ENCODE data around the gene PRSS3.
"Not testable (repeated sequence)": the region's sequence is repeated elsewhere in the genome, so short reads cannot be mapped to it uniquely, and the experiment has no call there.

Gene PRSS3

GRCh38 chr9:33794560-33794959 is 801 bp upstream of the PRSS3 start:
- H2AFZ ChIP-seq (ENCODE audit: low read depth, low read length, severe bottlenecking), result no peak overlapping the region
- no peaks in the 10 kb centered on the region for H4K20me1 ChIP-seq (ENCODE audit: low read depth, low read length)
- no peak overlapping the region for H3K4me2 ChIP-seq (ENCODE audit: low read depth, low read length, poor library complexity, severe bottlenecking)
- H3K9me3 ChIP-seq (ENCODE audit: insufficient read depth, low read length), result no peaks in the 10 kb centered on the region
- TF ChIP-seq EZH2phosphoT487 (conservative IDR thresholded peaks at IDR 0.05; ENCODE audit: low read length) (no peak), CTCF (IDR thresholded peaks at IDR 0.05; ENCODE audit: insufficient read depth, low read length, poor library complexity, severe bottlenecking) (no peak)
- H3K9ac ChIP-seq (ENCODE audit: low read length), result no peak overlapping the region
- no peaks in the 10 kb centered on the region for H3K9me2 ChIP-seq (replicated peaks; ENCODE audit: insufficient read depth, low read length)
- H3K27me3 ChIP-seq (ENCODE audit: low read length), result no peaks in the 10 kb centered on the region
- H3K36me3 ChIP-seq (ENCODE audit: low read length), result no peaks in the 10 kb centered on the region
- no peaks in the 10 kb centered on the region for H3F3A ChIP-seq (ENCODE audit: insufficient read depth)
- H3K27ac ChIP-seq (ENCODE audit: low read depth, low read length), result no peak overlapping the region
- no peak overlapping the region for H3K4me3 ChIP-seq (ENCODE audit: insufficient read depth, low read length, poor library complexity, severe bottlenecking)
- no peaks in the 10 kb centered on the region for H3K79me2 ChIP-seq (ENCODE audit: insufficient read depth, low read length)

GRCh38 chr9:33795819-33796218 is 458 bp downstream of the PRSS3 start:
- no peak overlapping the region for H3K27ac ChIP-seq (ENCODE audit: low read depth, low read length)
- no peak overlapping the region for H3K4me3 ChIP-seq (ENCODE audit: insufficient read depth, low read length, poor library complexity, severe bottlenecking)
- no peak overlapping the region for H3K4me2 ChIP-seq (ENCODE audit: low read depth, low read length, poor library complexity, severe bottlenecking)
- no peak overlapping the region for H2AFZ ChIP-seq (ENCODE audit: low read depth, low read length, severe bottlenecking)
- H3K9me3 ChIP-seq (ENCODE audit: insufficient read depth, low read length), result no peaks in the 10 kb centered on the region
- H3K79me2 ChIP-seq (ENCODE audit: insufficient read depth, low read length), result no peaks in the 10 kb centered on the region
- H3F3A ChIP-seq (ENCODE audit: insufficient read depth), result no peaks in the 10 kb centered on the region
- no peaks in the 10 kb centered on the region for H3K27me3 ChIP-seq (ENCODE audit: low read length)
- H3K9me2 ChIP-seq (replicated peaks; ENCODE audit: insufficient read depth, low read length), result no peaks in the 10 kb centered on the region
- H3K9ac ChIP-seq (ENCODE audit: low read length), result no peak overlapping the region
- TF ChIP-seq EZH2phosphoT487 (conservative IDR thresholded peaks at IDR 0.05; ENCODE audit: low read length), result no peak
- TF ChIP-seq CTCF (IDR thresholded peaks at IDR 0.05; ENCODE audit: insufficient read depth, low read length, poor library complexity, severe bottlenecking), result no peak
- no peaks in the 10 kb centered on the region for H3K36me3 ChIP-seq (ENCODE audit: low read length)
- H4K20me1 ChIP-seq (ENCODE audit: low read depth, low read length), result no peaks in the 10 kb centered on the region

GRCh38 chr9:33796679-33797078 is 1.3 kb downstream of the PRSS3 start:
- H3K36me3 ChIP-seq (ENCODE audit: low read length); H3K9me2 ChIP-seq (replicated peaks; ENCODE audit: insufficient read depth, low read length); H3K9ac ChIP-seq (ENCODE audit: low read length); H3K4me2 ChIP-seq (ENCODE audit: low read depth, low read length, poor library complexity, severe bottlenecking); H3K27me3 ChIP-seq (ENCODE audit: low read length); H3K4me3 ChIP-seq (ENCODE audit: insufficient read depth, low read length, poor library complexity, severe bottlenecking); H3K9me3 ChIP-seq (ENCODE audit: insufficient read depth, low read length); H2AFZ ChIP-seq (ENCODE audit: low read depth, low read length, severe bottlenecking); H3K27ac ChIP-seq (ENCODE audit: low read depth, low read length); H3K79me2 ChIP-seq (ENCODE audit: insufficient read depth, low read length); H3F3A ChIP-seq (ENCODE audit: insufficient read depth); H4K20me1 ChIP-seq (ENCODE audit: low read depth, low read length): not testable (repeated sequence)

GRCh38 chr9:33797837-33798236 is 2.5 kb downstream of the PRSS3 start:
- Histone ChIP-seq H3K9ac (ENCODE audit: low read length) (no peak overlapping the region), H2AFZ (ENCODE audit: low read depth, low read length, severe bottlenecking) (no peak overlapping the region), H3K9me3 (ENCODE audit: insufficient read depth, low read length) (no peaks in the 10 kb centered on the region), H3K9me2 (replicated peaks; ENCODE audit: insufficient read depth, low read length) (no peaks in the 10 kb centered on the region), H3K27ac (ENCODE audit: low read depth, low read length) (no peak overlapping the region), H3K27me3 (ENCODE audit: low read length) (no peaks in the 10 kb centered on the region), H3K79me2 (ENCODE audit: insufficient read depth, low read length) (no peaks in the 10 kb centered on the region), H3K4me3 (ENCODE audit: insufficient read depth, low read length, poor library complexity, severe bottlenecking) (no peak overlapping the region), H4K20me1 (ENCODE audit: low read depth, low read length) (no peaks in the 10 kb centered on the region), H3K4me2 (ENCODE audit: low read depth, low read length, poor library complexity, severe bottlenecking) (no peak overlapping the region), H3F3A (ENCODE audit: insufficient read depth) (no peaks in the 10 kb centered on the region), H3K36me3 (ENCODE audit: low read length) (no peaks in the 10 kb centered on the region)
- TF ChIP-seq CTCF (IDR thresholded peaks at IDR 0.05; ENCODE audit: insufficient read depth, low read length, poor library complexity, severe bottlenecking) (no peak), EZH2phosphoT487 (conservative IDR thresholded peaks at IDR 0.05; ENCODE audit: low read length) (no peak)

Measured in SU-DHL-6 (cell line).